GM18498 (cell line): ENCODE results near the gene DDX46.
"Not testable (repeated sequence)": the region's sequence is repeated elsewhere in the genome, so short reads cannot be mapped to it uniquely, and the experiment has no call there.

ENCODE experiments used
- ATAC-seq: cut with Tn5 transposase; IDR thresholded peaks from one replicate; pipeline ENCODE4 v1.9.1; 2021; ENCODE audit warnings: mild to moderate bottlenecking, moderate library complexity; ENCODE audit not compliant: unreplicated experiment

Gene DDX46

DNA sequence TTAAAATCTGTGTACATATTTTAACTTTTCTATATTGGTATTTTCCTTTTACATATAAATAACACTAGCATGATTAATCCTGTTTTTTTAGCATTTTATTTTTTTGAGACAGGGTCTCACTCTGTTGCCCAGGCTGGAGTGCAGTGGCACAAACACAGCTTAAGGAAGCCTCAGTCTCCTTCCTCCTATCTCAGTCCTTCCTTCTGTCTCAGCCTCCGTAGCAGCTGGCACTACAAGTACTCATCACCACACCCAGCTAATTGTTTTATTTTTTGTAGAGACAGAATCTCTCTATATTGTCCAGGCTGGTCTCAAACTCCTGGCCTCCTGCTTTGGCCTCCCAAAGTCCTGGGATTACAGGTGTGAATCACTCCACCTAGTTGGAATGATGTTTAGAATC lies 85.7 kb downstream of the DDX46 start:
- no peak for ATAC-seq

DNA sequence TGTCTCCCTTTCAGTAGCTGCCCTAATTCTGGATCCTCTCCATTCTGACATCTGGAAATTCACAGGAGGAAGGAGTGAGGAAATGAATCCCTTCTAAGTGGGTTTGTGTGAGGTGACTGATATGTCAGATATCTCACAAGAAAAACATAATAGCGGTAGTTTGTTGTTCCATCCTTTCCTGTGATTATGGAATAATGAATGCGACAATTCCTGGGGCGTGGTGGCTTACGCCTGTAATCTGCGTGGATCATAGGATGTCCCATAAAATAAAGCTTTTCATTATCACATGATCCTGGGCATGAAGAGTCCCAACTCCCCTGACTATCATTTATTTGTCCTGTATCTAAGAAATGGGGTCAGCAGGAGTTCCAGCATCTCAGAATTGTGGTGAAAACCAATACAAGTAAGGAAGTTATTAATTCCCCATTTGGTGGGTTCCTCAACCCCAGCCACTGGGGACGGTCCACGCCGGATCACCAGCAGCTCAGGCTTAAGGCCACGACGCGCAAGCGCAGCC lies 86.8 kb downstream of the DDX46 start:
- ATAC-seq = no peak

DNA sequence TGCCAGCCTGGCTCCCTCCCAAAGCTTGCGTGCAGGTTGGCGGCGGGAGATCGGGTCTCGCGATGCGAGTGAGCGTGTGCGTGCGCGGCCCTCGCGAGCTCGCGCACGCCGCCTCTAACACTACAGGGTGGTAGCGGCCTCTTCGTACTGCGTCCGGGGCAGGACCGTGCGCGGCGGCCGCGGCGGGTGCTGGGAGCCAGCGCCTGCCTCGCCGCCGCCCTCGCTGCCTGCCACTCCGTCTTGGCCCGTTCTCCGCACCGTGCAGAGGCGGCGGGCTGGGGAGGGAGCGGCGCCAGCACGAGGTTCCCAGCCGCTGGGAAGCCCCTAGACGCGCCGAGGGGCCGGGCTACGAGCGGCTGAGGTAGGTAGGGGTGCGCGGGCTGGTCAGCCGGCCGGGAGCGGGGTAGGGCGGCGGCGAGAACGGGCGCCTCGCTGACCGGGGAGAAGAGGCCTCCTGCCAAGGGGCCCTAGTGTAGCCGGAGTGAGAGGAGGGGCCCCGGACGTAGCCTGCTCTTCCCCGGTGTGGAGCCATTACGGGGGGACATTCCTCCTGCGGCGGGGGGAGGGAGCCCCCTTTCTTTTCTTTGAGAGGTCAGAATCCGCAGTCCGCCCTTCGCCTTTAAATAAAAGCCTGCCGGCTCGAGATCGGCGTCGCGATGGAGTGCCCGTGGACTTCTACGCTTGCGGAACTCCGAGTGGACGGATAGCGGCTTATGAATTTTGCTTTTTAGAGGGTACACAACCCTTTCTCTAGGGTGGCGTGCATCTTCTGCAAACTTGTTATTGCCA lies 87.5 kb downstream of the DDX46 start, which contains the start of gene C5orf24:
Gene C5orf24 (plus strand): TSS at position 117 of the 789 bp plus-strand sequence. CDS start 8,933 bp downstream, outside the sequence.
- ATAC-seq = peak; percentile 95

DNA sequence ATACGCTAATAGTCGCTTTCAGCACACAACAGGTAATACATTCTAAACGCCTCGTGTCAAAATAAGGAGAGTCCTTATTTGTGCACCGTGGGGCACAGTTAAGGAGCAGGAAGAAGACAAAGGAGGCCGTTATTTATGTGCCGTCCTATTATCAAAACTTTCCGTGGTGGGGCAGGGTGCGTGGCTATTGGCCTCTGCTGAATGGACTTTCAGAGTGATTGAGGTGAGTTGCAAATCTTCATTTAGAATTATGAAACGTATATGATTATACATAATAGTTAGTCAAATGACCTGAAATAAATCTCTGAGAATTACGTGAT lies 88.0 kb downstream of the DDX46 start:
- peak; percentile 3 for ATAC-seq

DNA sequence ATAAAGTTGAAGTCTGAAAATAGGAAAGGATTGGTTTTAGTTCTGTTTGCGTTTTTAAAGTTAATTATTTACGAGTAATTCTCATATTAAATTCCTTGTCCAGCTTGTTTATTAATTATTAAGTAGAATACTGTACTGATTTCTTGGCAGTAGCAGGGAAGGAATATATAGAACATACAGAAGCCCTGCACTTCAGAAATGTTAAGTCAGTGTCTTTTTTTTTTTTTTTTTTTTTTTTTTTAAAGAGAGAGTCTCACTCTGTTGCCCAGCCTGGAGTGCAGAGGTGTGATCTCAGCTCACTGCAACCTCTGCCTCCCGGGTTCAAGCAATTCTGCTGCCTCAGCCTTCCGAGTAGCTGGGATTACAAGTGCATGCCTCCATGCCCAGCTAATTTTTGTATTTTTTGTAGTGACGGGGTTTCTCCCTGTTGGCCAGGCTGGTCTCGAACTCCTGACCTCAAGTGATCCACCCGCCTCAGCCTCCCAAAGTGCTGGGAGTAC lies 90.9 kb downstream of the DDX46 start:
- not testable (repeated sequence) for ATAC-seq

DNA sequence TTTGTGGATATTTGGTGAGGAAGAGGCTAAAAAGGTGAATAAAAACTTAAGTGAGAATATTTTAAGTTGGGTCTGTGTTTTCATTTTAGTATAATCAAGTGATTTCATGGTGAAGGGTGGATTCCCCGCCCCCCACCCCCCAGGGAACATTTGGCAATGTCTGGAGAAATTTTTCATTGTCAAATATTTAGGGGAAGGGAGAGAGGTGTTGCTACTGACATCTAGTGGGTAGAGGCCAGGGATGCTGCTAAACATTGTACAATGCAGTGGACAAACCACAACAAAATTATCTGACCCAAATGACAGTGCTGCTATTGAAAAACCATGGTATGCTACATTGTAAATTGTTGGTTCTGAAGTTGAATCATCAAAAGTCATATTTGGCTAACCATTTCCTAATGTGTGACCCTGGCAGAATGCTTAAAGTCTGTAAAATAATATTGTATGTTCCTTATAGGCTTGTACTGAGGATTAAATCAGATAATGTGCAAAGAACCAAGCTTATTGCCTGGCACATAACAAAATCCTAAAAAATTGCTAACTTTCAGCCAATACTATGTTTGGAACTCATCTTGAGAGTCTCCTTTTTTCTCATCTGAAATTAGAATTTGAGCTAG lies 92.8 kb downstream of the DDX46 start:
- no peak for ATAC-seq

DNA sequence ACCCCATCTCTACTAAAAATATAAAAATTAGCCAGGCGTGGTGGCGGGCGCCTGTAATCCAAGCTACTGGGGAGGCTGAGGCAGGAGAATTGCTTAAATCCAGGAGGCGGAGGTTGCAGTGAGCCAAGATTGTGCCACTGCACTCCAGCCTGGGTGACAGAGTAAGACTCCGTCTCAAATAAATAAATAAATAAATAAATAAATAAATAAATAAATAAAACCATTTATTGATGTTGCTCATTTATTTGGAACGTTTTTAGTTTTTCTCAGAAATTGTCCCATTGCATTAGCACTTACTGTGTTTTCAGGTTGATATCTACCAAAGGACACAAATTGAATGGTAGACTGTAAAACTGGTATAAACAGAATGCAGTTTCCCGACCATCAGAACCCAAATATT lies 97.9 kb downstream of the DDX46 start:
- ATAC-seq = not testable (repeated sequence)

DNA sequence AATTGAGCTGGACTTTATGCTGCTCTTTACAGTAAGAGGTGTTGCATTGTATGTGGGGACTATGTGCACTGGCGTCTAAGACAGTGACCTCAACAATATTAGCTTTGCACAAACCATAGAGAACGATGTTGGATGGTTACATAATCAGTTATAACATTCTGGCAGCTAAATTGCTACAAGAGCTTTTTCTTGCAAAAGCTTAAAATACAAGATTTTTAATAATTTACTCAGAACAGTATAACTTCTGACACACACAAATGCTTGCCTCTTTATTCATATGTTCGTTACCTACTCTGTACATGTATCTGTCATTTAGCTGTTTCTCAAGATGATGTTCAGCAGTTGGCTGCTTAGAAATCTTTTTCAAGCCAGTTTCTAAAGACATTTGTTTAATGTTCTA lies 98.8 kb downstream of the DDX46 start:
- ATAC-seq = no peak

DNA sequence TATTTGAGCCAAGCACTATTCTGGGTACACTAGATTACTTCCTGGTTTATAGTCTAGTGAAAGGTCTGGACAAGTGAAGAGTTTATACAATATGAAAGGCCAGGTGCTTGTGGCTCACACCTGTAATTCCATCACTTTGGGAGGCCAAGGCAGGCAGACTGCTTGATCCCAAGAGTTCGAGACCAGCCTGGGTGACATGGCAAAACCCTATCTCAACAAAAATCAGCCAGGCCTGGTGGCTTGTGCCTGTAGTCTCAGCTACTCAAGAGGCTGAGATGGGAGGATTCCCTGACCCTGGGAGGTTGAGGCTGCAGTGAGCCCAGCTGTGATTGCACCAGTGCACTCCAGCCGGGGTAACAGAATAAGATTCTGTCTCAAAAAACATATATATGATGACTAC lies 106.1 kb downstream of the DDX46 start:
- no peak for ATAC-seq

DNA sequence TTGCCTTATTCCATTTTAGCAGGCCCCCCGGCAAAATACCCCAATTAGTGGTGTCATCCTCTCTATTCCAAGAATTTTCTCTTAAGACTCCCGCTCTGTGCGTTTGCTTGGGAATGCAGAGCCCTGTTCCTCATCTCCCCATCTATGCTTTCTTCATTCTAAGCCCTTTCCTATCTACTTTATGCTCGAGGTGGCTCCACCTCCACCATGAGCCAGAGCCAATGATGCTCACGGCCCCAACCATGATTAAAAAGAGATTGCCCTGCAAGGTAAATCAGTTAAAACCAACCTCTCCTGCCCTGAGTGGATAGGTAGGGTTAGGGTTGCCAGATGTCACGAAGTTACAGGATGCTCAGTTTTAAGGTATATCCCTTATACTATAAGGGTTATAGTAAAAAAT lies 114.9 kb downstream of the DDX46 start:
- no peak for ATAC-seq

DNA sequence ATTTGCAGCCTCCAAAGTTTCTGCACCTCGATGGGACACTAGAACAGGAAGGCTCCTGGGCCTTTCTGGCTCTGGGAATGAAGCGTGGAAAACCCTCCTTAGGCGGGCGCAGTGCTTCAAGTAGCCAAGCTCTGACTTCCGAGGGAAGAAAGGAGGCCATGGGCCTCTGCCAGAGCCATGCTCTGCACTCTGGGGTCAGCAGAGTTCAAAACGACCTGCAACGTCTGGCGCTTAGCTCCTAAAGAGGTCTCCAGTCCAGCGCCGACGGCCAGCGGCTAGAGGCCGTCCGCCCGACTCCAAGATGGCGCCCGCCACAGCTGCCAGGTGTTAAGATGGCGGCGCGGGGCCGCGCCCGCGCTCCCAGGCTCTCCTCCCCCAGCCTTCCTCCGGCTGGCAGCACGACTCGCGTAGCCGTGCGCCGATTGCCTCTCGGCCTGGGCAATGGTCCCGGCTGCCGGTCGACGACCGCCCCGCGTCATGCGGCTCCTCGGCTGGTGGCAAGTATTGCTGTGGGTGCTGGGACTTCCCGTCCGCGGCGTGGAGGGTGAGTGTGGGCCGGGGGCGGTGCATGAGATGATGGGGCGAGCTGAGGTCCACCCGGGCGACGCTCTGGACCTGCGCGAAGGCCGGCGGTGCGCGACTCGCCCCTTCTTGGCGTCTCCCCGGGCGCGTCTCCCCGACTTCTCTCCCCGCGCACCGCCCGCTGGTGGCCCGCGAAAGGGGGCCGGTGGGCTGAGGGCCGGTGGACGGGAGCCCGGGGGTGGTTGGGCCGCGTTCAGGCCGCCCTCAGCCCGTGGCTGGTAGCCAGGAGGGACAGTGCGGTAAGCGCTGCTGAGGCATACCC lies 115.6 kb downstream of the DDX46 start, which contains the start of gene TXNDC15:
Gene TXNDC15 (plus strand): TSS at position 385 of the 844 bp plus-strand sequence. CDS start 57 bp downstream, at position 442.
- peak; percentile 82 for ATAC-seq

DNA sequence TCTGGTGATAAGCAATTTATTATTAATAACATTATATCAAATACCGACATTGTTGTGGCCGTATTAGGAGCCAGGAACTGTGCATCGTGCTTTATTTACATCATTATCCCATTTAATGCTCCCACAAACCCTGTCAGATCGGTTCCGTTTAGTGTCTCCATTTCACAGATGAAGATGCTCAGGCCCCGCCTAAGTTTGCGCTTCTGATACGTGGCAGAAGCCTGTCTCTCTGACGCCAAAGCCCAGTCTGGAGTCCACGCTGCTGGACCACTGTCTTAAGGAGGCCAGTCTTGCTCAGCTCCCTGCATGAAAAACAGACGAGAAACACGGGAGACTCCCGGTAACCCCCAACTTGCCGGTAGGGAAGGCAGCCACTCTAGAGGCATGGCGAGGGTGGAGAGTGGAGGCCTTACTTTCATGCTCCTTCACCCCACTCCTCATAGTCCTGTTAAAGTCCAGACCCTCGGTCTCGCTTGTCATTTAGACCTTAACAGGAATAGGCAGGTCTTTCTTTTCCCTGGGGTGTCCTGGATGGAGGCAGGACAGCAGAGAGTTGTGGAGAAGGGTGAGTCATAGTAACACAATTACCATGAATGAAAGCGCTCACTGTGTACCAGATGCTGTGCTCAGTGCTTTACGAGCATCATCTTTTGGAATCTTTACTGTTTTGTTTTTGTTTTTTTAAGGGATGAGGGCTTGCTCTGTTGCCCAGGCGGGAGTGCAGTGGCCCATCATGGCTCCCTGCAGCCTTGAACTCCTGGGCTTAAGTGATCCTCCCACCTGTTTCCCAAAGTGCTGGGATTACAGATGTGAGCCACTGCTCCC lies 116.5 kb downstream of the DDX46 start:
- ATAC-seq = peak; percentile 32

DNA sequence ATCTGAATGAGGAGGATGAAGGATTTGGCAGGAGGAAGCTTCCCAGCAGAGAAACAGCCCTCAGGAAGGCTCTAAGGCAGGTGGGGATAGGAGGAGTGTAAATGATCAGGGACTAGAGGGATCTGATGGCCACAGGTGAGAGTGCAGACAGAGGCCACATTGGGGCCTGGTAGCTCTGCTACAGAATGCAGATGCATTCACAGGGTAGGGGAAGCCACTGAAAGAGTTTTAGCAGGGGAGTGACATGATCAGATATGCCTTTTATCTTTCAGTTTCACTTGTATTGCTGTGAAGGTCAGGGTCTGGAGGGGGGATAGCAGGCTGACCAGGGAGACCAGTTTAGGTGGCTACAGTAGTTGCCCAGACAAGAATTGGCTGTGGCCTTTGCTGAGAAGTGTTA lies 118.6 kb downstream of the DDX46 start:
- ATAC-seq = peak; percentile 44

DNA sequence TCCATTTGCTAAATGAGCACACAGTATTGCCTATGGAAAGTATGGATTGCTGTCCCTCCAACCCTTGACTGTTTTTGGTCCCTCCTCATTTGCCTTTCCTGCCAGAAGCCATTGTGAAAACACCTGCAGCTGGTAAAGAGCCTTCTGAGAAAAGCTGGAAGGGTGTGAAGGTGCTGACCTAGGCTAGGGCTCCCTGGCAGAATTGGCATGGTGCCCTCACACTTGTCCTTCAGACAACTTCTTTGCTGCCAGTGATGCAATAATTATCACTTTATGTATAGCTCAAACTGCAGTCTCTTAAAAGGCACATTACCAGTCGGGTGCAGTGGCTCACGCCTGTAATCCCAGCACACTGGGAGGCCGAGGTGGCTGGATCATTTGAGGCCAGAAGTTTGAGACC lies 119.8 kb downstream of the DDX46 start:
- ATAC-seq = no peak

DNA sequence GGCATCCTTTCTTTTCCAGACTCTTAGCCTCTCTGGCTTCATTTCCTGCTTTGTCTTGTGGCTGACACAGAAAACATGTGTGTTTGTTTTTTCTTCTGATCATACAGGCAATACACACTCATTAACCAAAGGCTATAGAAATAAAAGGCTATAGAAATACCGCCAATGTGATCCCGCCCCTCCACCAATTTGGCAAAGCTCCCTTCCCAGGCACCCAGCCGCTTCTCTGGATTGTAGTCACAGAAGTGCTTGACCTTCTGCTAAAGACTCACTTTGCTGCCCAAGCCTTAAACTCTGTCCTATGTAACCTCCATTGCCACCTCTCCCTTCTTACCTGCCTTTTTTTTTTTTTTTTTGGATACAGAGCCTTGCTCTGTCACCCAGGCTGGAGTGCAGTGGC lies 120.9 kb downstream of the DDX46 start:
- no peak for ATAC-seq
